ENCODE measurements around the gene CTAG1B. TPM values are rescaled to one million over a fixed set of nuclear protein-coding genes. Genes with fewer than 3 reads are reported as not detected.
A peak's percentile ranks its signal among the peaks of the same experiment; 100 is the strongest.

The CTAG1B gene
- total and polyA plus RNA-seq, 2 donors (not counting 3 experiments of a cell fraction or from before 2014, with no cell fraction given) = not detected

DNA sequence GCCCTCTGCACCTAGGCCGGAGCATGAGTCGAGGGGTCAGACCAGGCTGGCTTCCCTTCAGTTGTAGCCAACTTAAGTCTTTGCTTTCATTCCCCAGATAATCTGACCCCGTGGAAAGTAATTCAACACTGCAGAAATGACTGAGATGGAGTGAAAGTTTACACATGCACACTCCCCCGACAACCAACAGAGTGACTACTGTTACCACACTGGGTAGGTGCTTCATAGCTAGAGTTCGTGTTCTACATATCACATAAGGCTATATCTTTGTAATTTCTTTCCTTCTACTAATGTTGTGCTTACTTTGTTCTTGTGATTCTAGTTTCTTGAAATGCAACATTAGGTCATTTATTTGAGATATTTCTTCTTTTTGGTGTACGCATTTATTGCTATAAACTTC, 41.5 kb upstream of the CTAG1B start:
- no peak overlapping the region for H3K4me2 ChIP-seq (ENCODE audit: insufficient read depth, low read length)
- FAIRE-seq (peak; percentile 68), DNase-seq (ENCODE audit: low read depth, low spot score) (no peak)
- H3K79me2 ChIP-seq (ENCODE audit: control insufficient read depth, insufficient read depth, low read length) = no peaks in the 10 kb centered on the region
- peaks cover 0 to 1% of the 10 kb centered on the region in 2 experiments for H3K27me3 ChIP-seq (ENCODE audit: control insufficient read depth in 2 of 2, insufficient read depth in 2 of 2, low read length in 2 of 2)
- TF ChIP-seq POLR2A (IDR thresholded peaks at IDR 0.05; ENCODE audit: low read depth, low read length) (no peak), EZH2 (IDR thresholded peaks at IDR 0.05; ENCODE audit: borderline replicate concordance, low read depth, low read length, severe bottlenecking) (no peak), MYC (IDR thresholded peaks at IDR 0.05; ENCODE audit: low read depth, low read length) (no peak), MAX (IDR thresholded peaks at IDR 0.05; ENCODE audit: insufficient read depth, insufficient read length) (no peak), FOS (IDR thresholded peaks at IDR 0.05; ENCODE audit: borderline replicate concordance, insufficient read depth, low read length) (no peak), GATA2 (IDR thresholded peaks at IDR 0.05; ENCODE audit: insufficient read depth, insufficient read length, low read depth, low read length) (no peak)
- TF ChIP-seq, protein P1, sequence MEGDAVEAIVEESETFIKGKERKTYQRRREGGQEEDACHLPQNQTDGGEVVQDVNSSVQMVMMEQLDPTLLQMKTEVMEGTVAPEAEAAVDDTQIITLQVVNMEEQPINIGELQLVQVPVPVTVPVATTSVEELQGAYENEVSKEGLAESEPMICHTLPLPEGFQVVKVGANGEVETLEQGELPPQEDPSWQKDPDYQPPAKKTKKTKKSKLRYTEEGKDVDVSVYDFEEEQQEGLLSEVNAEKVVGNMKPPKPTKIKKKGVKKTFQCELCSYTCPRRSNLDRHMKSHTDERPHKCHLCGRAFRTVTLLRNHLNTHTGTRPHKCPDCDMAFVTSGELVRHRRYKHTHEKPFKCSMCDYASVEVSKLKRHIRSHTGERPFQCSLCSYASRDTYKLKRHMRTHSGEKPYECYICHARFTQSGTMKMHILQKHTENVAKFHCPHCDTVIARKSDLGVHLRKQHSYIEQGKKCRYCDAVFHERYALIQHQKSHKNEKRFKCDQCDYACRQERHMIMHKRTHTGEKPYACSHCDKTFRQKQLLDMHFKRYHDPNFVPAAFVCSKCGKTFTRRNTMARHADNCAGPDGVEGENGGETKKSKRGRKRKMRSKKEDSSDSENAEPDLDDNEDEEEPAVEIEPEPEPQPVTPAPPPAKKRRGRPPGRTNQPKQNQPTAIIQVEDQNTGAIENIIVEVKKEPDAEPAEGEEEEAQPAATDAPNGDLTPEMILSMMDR (IDR thresholded peaks at IDR 0.05; ENCODE audit: extremely low read depth in 1 of 2, insufficient read depth in 1 of 2, low read depth in 1 of 2, low read length in 2 of 2) = no peak
- no peak overlapping the region for H3K9ac ChIP-seq (replicated peaks; ENCODE audit: extremely low read depth, insufficient read depth, low read length)
- H2AFZ ChIP-seq (ENCODE audit: low read depth, low read length) = no peak overlapping the region
- no peak overlapping the region for H3K4me3 ChIP-seq (replicated peaks in 1 of 3; ENCODE audit: insufficient read depth in 1 of 3, low read depth in 1 of 3, low read length in 3 of 3)
- no peaks in the 10 kb centered on the region for H3K4me1 ChIP-seq (ENCODE audit: control insufficient read depth, extremely low read depth, insufficient read depth, low read length)
- ChIA-PET POLR2A (no interaction called here), CTCF (no interaction called here)
- H3K27ac ChIP-seq (ENCODE audit: insufficient read depth, low read depth, low read length) = no peak overlapping the region
- BruUV-seq (replicated peaks) = no TSS peak
- no peaks in the 10 kb centered on the region for H3K9me3 ChIP-seq (replicated peaks; ENCODE audit: control insufficient read depth, insufficient read depth, low read length)
- H3K9me1 ChIP-seq (replicated peaks; ENCODE audit: control insufficient read depth, extremely low read depth, insufficient read depth, low read length) = no peaks in the 10 kb centered on the region
- no peaks in the 10 kb centered on the region for H4K20me1 ChIP-seq (replicated peaks; ENCODE audit: control insufficient read depth, extremely low read depth, insufficient read depth, low read length)
- no peaks in the 10 kb centered on the region for H3K36me3 ChIP-seq (ENCODE audit: control insufficient read depth in 2 of 2, extremely low read depth in 1 of 2, insufficient read depth in 2 of 2, low read length in 2 of 2)
- dilution Hi-C loops (cut with MboI; ENCODE audit: extremely low pct_ligation_motif_present, low sequenced_read_pairs) = no loop called here
- intact Hi-C loops (cut with micrococcal nuclease) = no loop called here
